BJ (cell line): Measurements from ENCODE around the gene SPOCD1. TPM values are rescaled to one million over a fixed set of nuclear protein-coding genes. Genes with fewer than 3 reads are reported as not detected.

Source experiments
- CTCF ChIA-PET: fragments of 350-600 bp; formaldehyde crosslinking; extraction: SDS; loops from one replicate; lab custom pipeline; 2021; ENCODE audit warnings: antibody characterized with exemption, inconsistent platforms; lab: Yijun Ruan, JAX
- POLR2A ChIA-PET: fragments of 300-600 bp; sonication (Branson Sonifier 250); formaldehyde crosslinking; extraction: SDS; loops from one replicate; lab custom pipeline; 2021; ENCODE audit warnings: antibody characterized with exemption; lab: Charles Lee
- DNase-seq: peaks from one replicate; pipeline ENCODE4 v3.0.0-alpha.2; 2011; ENCODE audit warnings: low read depth
- H3K27me3 ChIP-seq: 2 replicates; pipeline ENCODE4 v1.6.0; 2011; ENCODE audit warnings: low read length; ENCODE audit not compliant: control insufficient read depth, insufficient read depth
- H3K36me3 ChIP-seq: 2 replicates; pipeline ENCODE4 v1.5.1; 2011; ENCODE audit warnings: low read length; ENCODE audit not compliant: control insufficient read depth, insufficient read depth
- H3K4me3 ChIP-seq: 2 replicates; pipeline ENCODE4 v1.5.1; 2011; ENCODE audit warnings: low read depth, mild to moderate bottlenecking, control low read depth, low read length
- polyA plus RNA-seq: library from polyadenylated mRNA; depleted of rRNA; stranded (reverse); fragments of >200 nt; gene quantifications from 2 replicates; pipeline ENCODE4 v1.2.3, GENCODE V29; 2011
- TF ChIP-seq, protein P1 (sequence below): IDR thresholded peaks from 2 replicates; pipeline ENCODE4 v1.5.1; 2011; ENCODE audit warnings: low read depth, mild to moderate bottlenecking, control low read depth, inconsistent platforms, low read length, moderate library complexity; ENCODE audit not compliant: insufficient read depth

SPOCD1 gene
- polyA plus RNA-seq, 1 experiment: 169 TPM

DNA sequence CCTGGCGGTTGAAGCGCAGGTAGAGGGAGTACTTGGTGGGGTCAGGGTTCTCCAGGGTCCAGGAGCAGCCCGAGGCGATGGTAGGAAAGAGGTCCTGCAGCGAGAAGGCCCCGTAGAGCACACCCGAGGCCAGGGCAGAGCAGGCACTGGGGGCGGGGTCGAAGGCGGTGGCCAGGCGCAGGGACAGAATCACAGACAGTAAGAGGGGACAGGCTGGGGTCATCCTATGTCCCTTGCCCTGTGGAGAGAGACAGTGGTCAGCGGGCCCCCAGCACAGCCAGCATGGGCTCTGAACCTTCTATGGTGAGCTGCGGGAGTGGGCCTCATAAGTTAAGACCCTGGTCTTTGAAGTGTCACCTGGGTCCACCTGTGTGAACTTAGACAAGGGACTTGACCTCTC, 59.2 kb downstream of the SPOCD1 start:
- TF ChIP-seq, protein P1, sequence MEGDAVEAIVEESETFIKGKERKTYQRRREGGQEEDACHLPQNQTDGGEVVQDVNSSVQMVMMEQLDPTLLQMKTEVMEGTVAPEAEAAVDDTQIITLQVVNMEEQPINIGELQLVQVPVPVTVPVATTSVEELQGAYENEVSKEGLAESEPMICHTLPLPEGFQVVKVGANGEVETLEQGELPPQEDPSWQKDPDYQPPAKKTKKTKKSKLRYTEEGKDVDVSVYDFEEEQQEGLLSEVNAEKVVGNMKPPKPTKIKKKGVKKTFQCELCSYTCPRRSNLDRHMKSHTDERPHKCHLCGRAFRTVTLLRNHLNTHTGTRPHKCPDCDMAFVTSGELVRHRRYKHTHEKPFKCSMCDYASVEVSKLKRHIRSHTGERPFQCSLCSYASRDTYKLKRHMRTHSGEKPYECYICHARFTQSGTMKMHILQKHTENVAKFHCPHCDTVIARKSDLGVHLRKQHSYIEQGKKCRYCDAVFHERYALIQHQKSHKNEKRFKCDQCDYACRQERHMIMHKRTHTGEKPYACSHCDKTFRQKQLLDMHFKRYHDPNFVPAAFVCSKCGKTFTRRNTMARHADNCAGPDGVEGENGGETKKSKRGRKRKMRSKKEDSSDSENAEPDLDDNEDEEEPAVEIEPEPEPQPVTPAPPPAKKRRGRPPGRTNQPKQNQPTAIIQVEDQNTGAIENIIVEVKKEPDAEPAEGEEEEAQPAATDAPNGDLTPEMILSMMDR: no peak
- POLR2A ChIA-PET: no interaction called here
- peaks cover 1% of the 10 kb centered on the region for H3K36me3 ChIP-seq
- no peak overlapping the region for H3K4me3 ChIP-seq
- no peak for DNase-seq
- no peaks in the 10 kb centered on the region for H3K27me3 ChIP-seq
- CTCF ChIA-PET: interaction anchor here (1.4 kb wide), 1 partner anchor 41 kb away, joined by 3 read pairs; no protein-coding TSS in a partner anchor

- DNase-seq: no peak
- Histone ChIP-seq H3K4me3 (no peak overlapping the region), H3K27me3 (no peaks in the 10 kb centered on the region), H3K36me3 (peaks cover 1% of the 10 kb centered on the region)
- CTCF ChIA-PET: interaction anchor here (0.6 to 2.8 kb wide), 3 partner anchors 10 to 40 kb away, joined by 3 to 15 read pairs (median 5); no protein-coding TSS in a partner anchor
- POLR2A ChIA-PET: no interaction called here
- TF ChIP-seq, protein P1: no peak
Measured at GRCh38 chr1:31755850-31756492, 59.9 kb downstream of the SPOCD1 start.

GRCh38 chr1:31755197-31755611, 60.6 kb downstream of the SPOCD1 start:
- TF ChIP-seq, protein P1: no peak
- no peak overlapping the region for H3K4me3 ChIP-seq
- H3K36me3 ChIP-seq: peaks cover 1% of the 10 kb centered on the region
- H3K27me3 ChIP-seq: no peaks in the 10 kb centered on the region
- CTCF ChIA-PET: interaction anchor here (0.6 to 2.8 kb wide), 4 partner anchors 10 to 42 kb away, joined by 3 to 15 read pairs (median 6); no protein-coding TSS in a partner anchor
- peak; percentile 27 for DNase-seq
- POLR2A ChIA-PET: interaction anchor here (0.5 to 0.7 kb wide), 2 partner anchors 33 to 110 kb away, joined by 3 to 10 read pairs; partner anchors contain the start of gene PEF1

GRCh38 chr1:31754397-31754796, 61.4 kb downstream of the SPOCD1 start:
- CTCF ChIA-PET: interaction anchor here (1.8 to 2.8 kb wide), 3 partner anchors 8 to 39 kb away, joined by 7 to 15 read pairs (median 8); no protein-coding TSS in a partner anchor
- POLR2A ChIA-PET: no interaction called here
- no peak overlapping the region for H3K4me3 ChIP-seq
- H3K36me3 ChIP-seq: peaks cover 1% of the 10 kb centered on the region
- no peak for DNase-seq
- TF ChIP-seq, protein P1: no peak
- no peaks in the 10 kb centered on the region for H3K27me3 ChIP-seq

GRCh38 chr1:31753707-31754349, 62.0 kb downstream of the SPOCD1 start:
- CTCF ChIA-PET: interaction anchor here (0.8 to 2.8 kb wide), 4 partner anchors 8 to 62 kb away, joined by 3 to 15 read pairs (median 8); partner anchors contain the start of gene SPOCD1
- DNase-seq: no peak
- H3K4me3 ChIP-seq: no peak overlapping the region
- POLR2A ChIA-PET: no interaction called here
- no peaks in the 10 kb centered on the region for H3K27me3 ChIP-seq
- H3K36me3 ChIP-seq: peaks cover 1% of the 10 kb centered on the region
- TF ChIP-seq, protein P1: no peak
